Stimulated activated naive CD4-positive, alpha-beta T cell treated with Interleukin-2 at 50 U/mL for 16 hours (primary cell): ENCODE measurements around the gene MTHFD1L.
"Not testable (repeated sequence)": the region's sequence is repeated elsewhere in the genome, so short reads cannot be mapped to it uniquely, and the experiment has no call there.

Experiments
- DNase-seq: peaks from one replicate; lab custom pipeline; 2025; lab: John Stamatoyannopoulos, UW

MTHFD1L gene

DNA sequence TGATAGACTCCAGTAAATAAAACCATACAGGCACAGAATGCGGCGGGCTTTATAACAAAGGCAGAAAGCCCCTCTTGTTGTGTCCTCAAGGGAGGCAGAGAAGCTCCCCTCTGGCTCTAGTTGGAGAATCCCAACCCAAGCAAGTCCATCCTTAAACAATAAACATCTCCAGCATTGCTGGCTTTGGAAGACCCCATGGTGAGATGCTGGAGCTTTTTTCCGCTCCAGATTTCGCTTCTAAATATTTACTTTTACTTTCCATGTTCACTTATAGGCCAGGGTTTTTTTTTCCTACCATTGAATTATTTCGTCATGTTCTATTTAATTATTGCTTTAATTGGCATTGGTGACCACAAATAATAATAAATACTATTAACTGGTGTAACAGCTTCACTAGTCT is 176.2 kb downstream of the MTHFD1L start:
- DNase-seq: no peak

- DNase-seq: not testable (repeated sequence)
Observed at GRCh38 chr6:151042911-151043330, 177.4 kb downstream of the MTHFD1L start.

- no peak for DNase-seq
Observed at GRCh38 chr6:151043944-151044343, 178.4 kb downstream of the MTHFD1L start.

DNA sequence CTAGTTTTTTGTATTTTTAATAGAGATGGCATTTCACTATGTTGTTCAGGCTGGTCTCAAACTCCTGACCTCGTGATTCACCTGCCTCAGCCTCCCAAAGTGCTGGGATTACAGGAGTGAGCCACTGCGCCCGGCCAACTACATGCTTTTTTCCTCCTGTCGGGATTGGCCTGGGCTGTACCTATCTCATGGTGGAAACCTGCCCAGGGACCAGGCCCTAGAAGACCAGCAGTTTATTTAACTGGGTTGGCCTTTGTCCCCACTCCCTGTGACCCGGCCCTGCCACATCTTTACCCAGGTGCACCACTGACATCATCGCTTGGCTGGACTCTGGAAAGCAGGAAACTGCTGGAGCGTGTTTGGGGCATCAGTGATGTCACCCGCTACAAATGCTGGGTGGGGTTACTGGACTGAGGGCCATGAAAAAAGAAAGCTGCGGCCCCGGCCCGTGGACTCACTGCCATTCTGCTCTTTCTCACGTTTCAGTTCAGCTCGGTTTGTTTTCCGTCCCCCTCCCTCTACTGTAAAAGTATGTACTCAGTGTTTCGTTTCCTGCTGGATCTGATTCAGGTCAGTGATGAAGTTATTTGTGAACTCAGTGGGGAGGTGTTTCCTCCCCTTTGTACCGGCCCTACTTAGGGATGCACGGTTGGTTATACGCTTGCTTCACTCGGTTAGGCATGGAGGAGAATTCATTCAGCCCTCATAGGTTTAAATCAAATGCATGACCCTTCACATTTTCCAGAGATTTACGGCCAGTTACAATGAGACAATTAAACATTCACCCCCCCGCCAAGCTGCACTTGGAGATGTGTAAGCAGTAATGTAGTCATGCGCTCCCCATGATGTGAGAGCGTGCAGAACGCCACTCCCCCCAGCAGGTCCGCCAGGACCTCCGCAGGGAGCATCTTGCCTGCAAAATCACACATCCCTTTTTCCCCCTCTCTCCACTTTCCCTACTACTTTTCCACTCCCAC is 179.3 kb downstream of the MTHFD1L start:
- no peak for DNase-seq

DNA sequence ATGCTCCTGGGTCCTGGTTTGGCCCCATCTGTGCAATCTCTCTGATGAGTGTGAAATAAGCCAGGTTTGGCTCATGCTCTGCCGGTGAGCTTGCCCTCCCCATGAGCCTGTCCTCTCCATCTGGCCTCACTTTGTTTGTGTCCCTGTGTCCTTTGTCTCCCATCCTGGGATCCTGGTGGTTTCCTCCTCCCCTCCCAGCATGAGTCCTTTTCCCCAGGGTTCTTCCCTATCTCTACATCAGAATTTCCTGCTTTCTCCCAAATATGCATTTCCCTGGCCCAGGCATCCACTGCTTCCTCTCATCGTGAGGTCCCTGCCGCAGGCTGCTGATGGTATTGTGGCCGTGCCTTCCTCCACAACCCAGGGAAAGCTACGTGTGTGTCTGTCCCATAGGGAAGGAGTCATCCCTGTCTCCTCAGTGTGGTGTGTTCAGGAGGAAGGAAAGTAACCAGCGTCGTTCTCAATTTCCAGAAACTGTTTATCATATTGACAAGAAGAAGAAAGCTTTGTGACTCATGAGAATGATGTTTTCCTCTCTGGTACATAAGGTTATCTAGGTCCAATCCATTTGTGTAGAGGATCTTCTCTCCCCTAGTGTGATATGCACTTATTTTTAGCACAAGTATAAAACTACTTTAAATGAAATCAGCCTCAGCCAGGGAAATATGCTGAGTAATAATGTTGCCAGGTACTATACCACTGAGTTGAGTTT is 180.2 kb downstream of the MTHFD1L start:
- DNase-seq: not testable (repeated sequence)

DNA sequence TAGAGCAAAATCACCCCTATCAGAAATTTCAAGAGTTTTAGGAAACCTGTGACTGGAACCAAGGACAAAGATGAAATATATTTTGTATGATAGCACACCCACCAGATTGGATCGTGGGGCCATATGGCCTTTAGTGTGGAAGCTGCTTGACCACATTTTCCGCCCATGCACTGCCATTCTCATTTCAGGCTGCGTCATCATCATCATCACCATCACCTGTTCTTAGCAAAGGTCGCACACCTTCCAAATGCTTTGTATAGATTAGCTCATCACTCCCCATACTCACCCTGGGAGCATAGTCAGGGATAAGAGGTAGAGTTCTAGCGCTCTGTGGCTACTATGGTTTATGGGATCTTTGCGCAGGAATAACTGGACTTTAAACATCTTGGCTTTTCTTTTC is 185.7 kb downstream of the MTHFD1L start:
- DNase-seq: no peak

- no peak for DNase-seq
Observed at GRCh38 chr6:151052021-151052646, 186.6 kb downstream of the MTHFD1L start.

DNA sequence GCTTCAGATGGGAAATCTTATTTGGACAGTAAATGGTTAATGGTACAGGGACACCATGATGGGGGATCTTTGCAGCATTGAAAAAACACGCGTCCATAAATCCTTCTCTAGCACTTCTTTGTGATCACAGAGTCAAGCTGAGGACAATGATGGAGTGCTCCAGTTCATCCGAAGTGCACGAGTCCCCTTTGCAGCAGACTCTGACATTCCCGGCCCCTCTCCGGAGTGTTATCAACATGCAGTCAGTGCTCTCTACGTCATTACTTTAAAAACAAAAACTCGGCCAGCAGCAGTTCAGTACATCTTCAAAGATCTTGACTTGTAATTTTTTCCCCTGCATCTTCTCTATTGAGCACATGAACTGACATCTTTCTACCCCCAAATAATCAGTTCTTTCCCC is 188.8 kb downstream of the MTHFD1L start:
- DNase-seq: no peak

- no peak for DNase-seq
Observed at GRCh38 chr6:151056230-151056907, 190.9 kb downstream of the MTHFD1L start.

- DNase-seq: no peak
Observed at GRCh38 chr6:151057061-151057460, 191.6 kb downstream of the MTHFD1L start.

DNA sequence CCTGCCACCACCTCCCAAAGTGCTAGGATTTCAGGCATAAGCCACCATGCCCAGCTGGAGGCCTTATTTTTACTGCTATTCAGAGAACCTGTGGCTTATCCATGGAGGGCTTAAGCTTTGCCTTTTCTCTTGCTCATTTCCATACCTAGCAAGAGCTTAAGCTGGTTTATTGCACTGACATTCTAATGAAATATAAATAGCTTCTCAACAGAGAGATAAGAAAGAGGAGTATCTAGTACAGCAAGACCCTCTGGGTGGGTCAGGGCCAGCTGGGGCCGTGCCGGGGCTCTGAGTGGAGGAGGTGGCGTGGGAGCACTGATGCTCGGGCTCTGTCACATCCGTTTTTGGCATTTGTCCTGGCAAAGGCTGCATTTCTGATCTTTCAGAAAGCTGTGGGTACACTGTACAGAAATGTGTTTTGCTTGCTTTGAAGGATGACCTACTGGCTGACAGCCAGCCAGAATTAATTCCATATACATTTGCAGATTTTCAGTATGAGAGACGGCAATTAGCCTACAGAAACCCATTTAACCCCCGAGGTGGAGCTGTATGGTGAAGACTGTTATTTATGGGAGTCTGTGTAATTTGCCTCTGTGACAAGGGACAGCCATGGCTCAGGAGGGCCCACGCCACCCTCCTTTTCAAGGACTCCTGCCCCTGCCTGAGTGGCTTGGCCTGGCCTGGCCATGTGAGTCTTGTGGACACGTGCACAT is 192.7 kb downstream of the MTHFD1L start:
- DNase-seq: no peak

DNA sequence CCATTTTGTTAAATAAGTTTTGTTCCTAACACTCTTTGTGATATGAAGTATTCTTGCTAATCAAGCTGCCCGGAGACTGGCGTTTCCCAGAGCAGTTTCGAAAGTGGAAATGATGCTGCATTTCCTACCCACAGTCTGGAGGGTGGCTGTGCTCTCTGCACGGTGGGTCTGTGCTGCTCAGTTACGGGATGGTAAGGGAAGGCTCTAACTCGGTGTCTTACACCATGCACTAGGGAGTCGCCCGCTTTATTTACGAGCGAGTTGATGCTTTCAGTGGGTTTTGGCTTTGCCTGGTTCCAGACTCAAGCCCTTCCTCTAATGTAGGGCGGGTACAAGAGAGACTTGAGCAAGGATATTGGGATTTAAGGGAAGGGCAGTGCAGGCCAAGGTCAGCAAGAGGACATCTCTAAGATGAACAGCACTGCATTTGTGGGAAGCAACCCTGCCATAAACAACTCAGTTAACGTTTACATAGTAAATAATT is 194.2 kb downstream of the MTHFD1L start:
- no peak for DNase-seq

GRCh38 chr6:151060096-151060765 is 194.7 kb downstream of the MTHFD1L start:
- DNase-seq: no peak

DNA sequence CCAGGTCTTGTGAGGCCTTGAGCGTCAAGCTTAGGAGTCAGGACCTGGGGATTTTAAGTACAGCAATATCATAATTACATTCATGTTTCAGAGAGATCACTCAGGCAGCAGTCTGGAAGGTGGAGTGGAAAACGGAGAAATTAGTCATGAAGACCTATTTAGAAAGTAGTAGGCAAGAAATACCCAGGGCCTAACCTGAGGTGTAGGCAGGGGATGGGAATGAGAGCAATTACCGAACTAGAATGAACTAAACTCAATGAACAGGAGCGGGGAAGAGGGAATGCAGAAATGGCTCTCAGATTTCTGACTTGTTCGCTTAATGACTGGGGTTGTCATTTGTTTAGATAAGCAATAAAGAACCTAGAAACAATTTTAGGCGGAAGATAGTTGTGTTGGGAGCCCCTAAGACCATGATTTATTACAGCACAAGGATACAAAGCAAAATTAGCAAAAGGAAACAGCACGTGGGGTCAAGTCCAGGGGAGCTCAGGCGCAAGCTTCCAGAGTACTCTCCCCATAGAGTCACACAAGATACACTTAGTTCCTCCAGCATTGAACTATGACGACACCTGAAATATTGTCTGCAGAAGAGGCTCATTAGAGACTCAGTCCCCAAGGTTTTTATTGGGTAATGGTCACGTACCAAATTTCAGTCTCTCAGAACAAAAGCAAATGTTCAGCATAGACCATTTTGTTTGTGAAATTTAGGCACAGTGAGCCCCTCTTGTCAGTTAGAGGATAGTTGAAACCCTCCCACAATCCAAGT is 195.4 kb downstream of the MTHFD1L start:
- no peak for DNase-seq

- DNase-seq: no peak
Observed at GRCh38 chr6:151063352-151063751, 197.8 kb downstream of the MTHFD1L start.

DNA sequence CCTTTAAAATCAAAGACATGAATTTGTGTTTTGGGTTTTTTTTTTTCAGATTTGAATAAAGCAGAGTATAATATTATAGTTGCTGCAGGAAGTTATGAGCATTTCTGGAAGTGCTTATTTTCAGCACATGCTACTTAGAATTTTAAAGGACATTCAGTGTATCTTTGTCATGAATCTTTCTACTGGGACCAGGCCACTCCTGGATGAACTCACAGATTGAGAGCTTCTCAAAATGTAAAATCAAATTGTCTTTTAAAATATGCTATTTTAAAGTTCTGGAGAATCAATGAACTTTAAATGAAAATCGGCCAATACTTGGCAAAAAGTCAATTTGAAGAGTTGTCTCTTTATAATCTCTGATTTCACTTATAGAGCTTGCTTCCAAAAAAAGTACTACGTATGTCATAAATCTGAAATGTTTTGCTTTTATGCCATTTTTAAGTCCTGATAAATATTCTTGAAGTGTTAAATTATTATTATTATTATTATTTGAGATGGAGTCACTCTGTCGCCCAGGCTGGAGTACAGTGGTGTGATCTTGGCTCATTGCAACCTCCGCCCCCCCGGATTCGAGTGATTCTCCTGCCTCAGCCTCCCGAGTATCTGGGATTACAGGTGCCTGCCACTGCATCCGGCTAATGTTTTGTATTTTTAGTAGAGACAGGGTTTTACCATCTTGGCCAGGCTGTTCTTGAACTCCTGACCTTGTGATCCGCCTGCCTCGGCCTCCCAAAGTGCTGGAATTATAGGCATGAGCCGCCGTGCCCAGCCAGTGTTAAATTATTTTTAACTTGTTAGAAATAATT is 198.5 kb downstream of the MTHFD1L start:
- DNase-seq: no peak

DNA sequence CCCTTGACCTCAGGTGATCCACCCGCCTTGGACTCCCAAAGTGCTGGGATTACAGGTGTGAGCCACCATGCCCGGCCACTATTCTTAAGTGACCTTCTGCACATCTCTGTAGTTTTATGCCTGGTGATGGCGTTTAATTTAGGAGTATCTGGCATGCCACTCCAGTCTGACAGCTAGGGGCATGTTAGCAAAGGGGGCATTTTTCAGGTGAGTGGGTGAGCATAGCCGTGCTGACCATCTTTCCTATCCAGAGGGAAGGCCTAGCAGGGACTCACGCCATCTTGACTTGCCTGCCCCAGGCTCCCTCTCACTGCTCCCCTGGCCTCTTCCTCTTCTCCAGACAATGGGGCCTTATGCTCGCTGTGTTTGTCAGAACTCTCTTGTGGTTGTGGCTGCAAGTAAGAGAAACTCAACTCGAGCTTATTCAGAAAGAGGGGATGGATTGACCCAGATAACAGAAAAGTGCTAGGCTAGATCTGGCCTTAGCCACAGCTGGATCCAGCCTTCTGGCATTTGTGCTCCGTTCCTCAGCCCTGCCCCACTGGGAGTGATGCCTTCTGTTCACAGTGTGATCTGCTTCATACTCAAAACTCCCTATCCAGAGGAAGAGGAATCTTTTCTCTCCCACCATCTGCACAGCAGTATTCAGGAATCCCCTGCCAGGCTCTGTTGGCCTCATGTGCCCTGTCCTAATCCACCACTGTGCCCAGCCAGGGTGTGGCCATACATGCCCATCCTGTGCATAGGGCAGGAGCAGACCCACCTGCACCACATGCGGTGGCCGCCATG is 199.7 kb downstream of the MTHFD1L start:
- no peak for DNase-seq
